Measurements from ENCODE around the gene FBXO5. TPM values are rescaled to one million over a fixed set of nuclear protein-coding genes. Genes with fewer than 3 reads are reported as not detected.

The FBXO5 gene
- total and polyA plus RNA-seq, 4 donors, result 1.5 to 32.1 (median 1.8) TPM

DNA sequence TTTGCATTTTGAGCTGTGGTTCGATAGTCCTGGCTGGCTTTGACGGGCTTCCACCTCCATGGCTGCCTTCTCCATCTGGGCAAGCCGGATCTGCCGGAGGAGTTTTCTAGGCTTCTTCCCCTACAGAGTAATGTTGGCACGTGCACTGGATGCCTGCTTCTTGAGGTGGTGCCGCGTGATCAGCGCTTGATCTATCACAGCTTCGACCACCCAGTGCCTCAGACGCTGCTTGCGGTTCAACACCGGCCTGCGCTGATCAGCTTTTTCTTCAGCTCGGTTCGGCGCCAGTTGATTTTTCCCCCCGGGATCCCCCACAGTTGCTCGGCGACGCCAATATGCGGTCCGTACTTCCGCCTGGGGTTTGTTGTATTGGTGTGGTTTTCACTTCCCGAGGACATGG, 23.5 kb downstream of the FBXO5 start:
- WGBS, result 92% methylated on average over 24 of the region's 24 CpGs

DNA sequence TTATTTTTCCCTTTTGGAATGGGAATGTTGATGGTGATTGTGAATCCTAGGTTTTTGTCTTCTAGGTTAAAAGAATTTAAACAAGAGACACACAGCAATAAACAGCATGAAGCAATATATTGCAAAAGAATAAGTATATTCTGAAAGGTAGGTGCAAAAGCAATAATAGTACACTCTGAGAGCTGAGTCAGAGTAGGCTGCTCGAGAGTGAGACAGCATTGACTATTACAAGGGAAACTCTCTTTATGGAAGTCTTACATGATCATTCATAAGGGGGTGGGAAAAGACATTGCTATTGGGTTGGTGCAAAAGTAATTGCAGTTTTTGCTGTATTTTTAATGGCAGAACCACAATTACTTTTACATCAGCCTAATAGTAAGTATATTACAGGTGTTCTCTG, 25.0 kb downstream of the FBXO5 start:
- H3K27ac ChIP-seq (ENCODE audit: low read depth in 1 of 2, low read length in 2 of 2), result no peak overlapping the region
- no peaks in the 10 kb centered on the region for H3K36me3 ChIP-seq (ENCODE audit: control insufficient read depth in 4 of 4, insufficient read depth in 3 of 4, low read depth in 1 of 4, low read length in 3 of 4)
- peaks cover 0 to 5% (median 0%) of the 10 kb centered on the region in 4 donors for H3K27me3 ChIP-seq (ENCODE audit: control insufficient read depth in 4 of 4, insufficient read depth in 4 of 4, low read length in 3 of 4)
- H3K9me3 ChIP-seq (ENCODE audit: control insufficient read depth in 4 of 4, low read length in 3 of 4), result peaks cover 0 to 2% (median 0%) of the 10 kb centered on the region in 4 donors
- H3K4me3 ChIP-seq (ENCODE audit: low read depth in 1 of 3, low read length in 3 of 3), result no peak overlapping the region
- no peak for DNase-seq (ENCODE audit: low spot score)
- no peak overlapping the region for H3K9ac ChIP-seq (ENCODE audit: low read depth in 1 of 2, low read length in 2 of 2)
- WGBS, result 69% methylated on average over 1 of the region's 1 CpG
- no peaks in the 10 kb centered on the region for H3K4me1 ChIP-seq (ENCODE audit: control insufficient read depth in 4 of 4, insufficient read depth in 4 of 4, low read length in 3 of 4)
- TF ChIP-seq RXRA (IDR thresholded peaks at IDR 0.05) (no peak), GABPA (IDR thresholded peaks at IDR 0.05 in 1 of 2, conservative IDR thresholded peaks at IDR 0.05 in 1 of 2) (no peak), RAD21 (IDR thresholded peaks at IDR 0.05) (no peak), FOXA2 (IDR thresholded peaks at IDR 0.05) (no peak), HNF4A (conservative IDR thresholded peaks at IDR 0.05) (no peak), CTCF (IDR thresholded peaks at IDR 0.05; ENCODE audit: low read depth, low read length, missing input control) (no peak), ATF3 (IDR thresholded peaks at IDR 0.05) (no peak), HNF4G (IDR thresholded peaks at IDR 0.05) (no peak)
- TF ChIP-seq, protein P1, sequence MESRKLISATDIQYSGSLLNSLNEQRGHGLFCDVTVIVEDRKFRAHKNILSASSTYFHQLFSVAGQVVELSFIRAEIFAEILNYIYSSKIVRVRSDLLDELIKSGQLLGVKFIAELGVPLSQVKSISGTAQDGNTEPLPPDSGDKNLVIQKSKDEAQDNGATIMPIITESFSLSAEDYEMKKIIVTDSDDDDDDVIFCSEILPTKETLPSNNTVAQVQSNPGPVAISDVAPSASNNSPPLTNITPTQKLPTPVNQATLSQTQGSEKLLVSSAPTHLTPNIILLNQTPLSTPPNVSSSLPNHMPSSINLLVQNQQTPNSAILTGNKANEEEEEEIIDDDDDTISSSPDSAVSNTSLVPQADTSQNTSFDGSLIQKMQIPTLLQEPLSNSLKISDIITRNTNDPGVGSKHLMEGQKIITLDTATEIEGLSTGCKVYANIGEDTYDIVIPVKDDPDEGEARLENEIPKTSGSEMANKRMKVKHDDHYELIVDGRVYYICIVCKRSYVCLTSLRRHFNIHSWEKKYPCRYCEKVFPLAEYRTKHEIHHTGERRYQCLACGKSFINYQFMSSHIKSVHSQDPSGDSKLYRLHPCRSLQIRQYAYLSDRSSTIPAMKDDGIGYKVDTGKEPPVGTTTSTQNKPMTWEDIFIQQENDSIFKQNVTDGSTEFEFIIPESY (IDR thresholded peaks at IDR 0.05), result no peak
- TF ChIP-seq, protein P2, sequence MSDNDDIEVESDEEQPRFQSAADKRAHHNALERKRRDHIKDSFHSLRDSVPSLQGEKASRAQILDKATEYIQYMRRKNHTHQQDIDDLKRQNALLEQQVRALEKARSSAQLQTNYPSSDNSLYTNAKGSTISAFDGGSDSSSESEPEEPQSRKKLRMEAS (IDR thresholded peaks at IDR 0.05), result no peak

More for the DNA sequence above, 23.5 kb downstream of the FBXO5 start:
- Histone ChIP-seq H3K27me3 (ENCODE audit: control insufficient read depth in 4 of 4, insufficient read depth in 4 of 4, low read length in 3 of 4) (peaks cover 0 to 5% (median 0%) of the 10 kb centered on the region in 4 donors), H3K9me3 (ENCODE audit: control insufficient read depth in 4 of 4, low read length in 3 of 4) (peaks cover 0 to 2% (median 0%) of the 10 kb centered on the region in 4 donors), H3K4me1 (ENCODE audit: control insufficient read depth in 4 of 4, insufficient read depth in 4 of 4, low read length in 3 of 4) (no peaks in the 10 kb centered on the region), H3K4me3 (ENCODE audit: low read depth in 1 of 3, low read length in 3 of 3) (no peak overlapping the region), H3K9ac (ENCODE audit: low read depth in 1 of 2, low read length in 2 of 2) (no peak overlapping the region), H3K27ac (ENCODE audit: low read depth in 1 of 2, low read length in 2 of 2) (no peak overlapping the region), H3K36me3 (ENCODE audit: control insufficient read depth in 4 of 4, insufficient read depth in 3 of 4, low read depth in 1 of 4, low read length in 3 of 4) (no peaks in the 10 kb centered on the region)
- DNase-seq (ENCODE audit: low spot score), result no peak
- TF ChIP-seq REST (IDR thresholded peaks at IDR 0.05), result no peak
- no peak for TF ChIP-seq EGR1 (IDR thresholded peaks at IDR 0.05; ENCODE audit: low read depth in 2 of 2)
- no peak for TF ChIP-seq SP1 (IDR thresholded peaks at IDR 0.05)
- TF ChIP-seq CTCF (IDR thresholded peaks at IDR 0.05; ENCODE audit: low read depth, low read length, missing input control), result no peak
